ENCODE data around the gene THAP4. TPM values are rescaled to one million over a fixed set of nuclear protein-coding genes. Genes with fewer than 3 reads are reported as not detected.

Gene THAP4
- total and polyA plus RNA-seq, 8 donors = 22.4 to 42.9 (median 27.1) TPM

GRCh38 chr2:241586564-241587264 is 50.2 kb downstream of the THAP4 start:
- intact Hi-C loops (cut with DNase I) = no loop called here
- H3K4me1 ChIP-seq = no peaks in the 10 kb centered on the region
- H3K4me3 ChIP-seq = no peak overlapping the region
- 96 to 98% methylated on average over 2 of the region's 2 CpGs for WGBS, 2 donors
- H3K27ac ChIP-seq = no peak overlapping the region
- ATAC-seq = no peak
- DNase-seq = no peak
- no peaks in the 10 kb centered on the region for H3K27me3 ChIP-seq
- H3K9me3 ChIP-seq = no peaks in the 10 kb centered on the region
- peaks cover 0 to 23% (median 3%) of the 10 kb centered on the region in 3 donors for H3K36me3 ChIP-seq
- no peak for TF ChIP-seq CTCF (IDR thresholded peaks at IDR 0.05)
- FAIRE-seq = no peak

GRCh38 chr2:241584436-241584835 is 52.5 kb downstream of the THAP4 start:
- no peak for TF ChIP-seq CTCF (IDR thresholded peaks at IDR 0.05)
- Histone ChIP-seq H3K36me3 (peaks cover 0 to 23% (median 3%) of the 10 kb centered on the region in 3 donors), H3K27me3 (no peaks in the 10 kb centered on the region), H3K9me3 (no peaks in the 10 kb centered on the region), H3K27ac (no peak overlapping the region), H3K4me3 (no peak overlapping the region), H3K4me1 (no peaks in the 10 kb centered on the region)
- intact Hi-C loops (cut with DNase I) = no loop called here
- WGBS, 2 donors = 94% methylated on average over 12 of the region's 12 CpGs
- DNase-seq (no peak), FAIRE-seq (no peak), ATAC-seq (no peak)

- Histone ChIP-seq H3K27ac (no peak overlapping the region), H3K4me1 (no peaks in the 10 kb centered on the region), H3K27me3 (no peaks in the 10 kb centered on the region), H3K36me3 (peaks cover 0 to 23% (median 3%) of the 10 kb centered on the region in 3 donors), H3K9me3 (no peaks in the 10 kb centered on the region), H3K4me3 (no peak overlapping the region)
- DNase-seq = peak in 1 of 6 donors; percentile 8
- no peak for ATAC-seq
- no peak for FAIRE-seq
- no peak for TF ChIP-seq CTCF (IDR thresholded peaks at IDR 0.05)
- WGBS, 2 donors = 96 to 97% methylated on average over 4 of the region's 4 CpGs
- intact Hi-C loops (cut with DNase I) = no loop called here
Measured at GRCh38 chr2:241582806-241583205, 54.2 kb downstream of the THAP4 start.

GRCh38 chr2:241582328-241582727 is 54.6 kb downstream of the THAP4 start:
- 97 to 98% methylated on average over 8 of the region's 8 CpGs for WGBS, 2 donors

More at GRCh38 chr2:241582328-241582727, 54.6 kb downstream of the THAP4 start:
- intact Hi-C loops (cut with DNase I) = no loop called here
- Histone ChIP-seq H3K27ac (no peak overlapping the region), H3K9me3 (no peaks in the 10 kb centered on the region), H3K36me3 (peaks cover 0 to 22% (median 3%) of the 10 kb centered on the region in 3 donors), H3K27me3 (no peaks in the 10 kb centered on the region), H3K4me3 (no peak overlapping the region), H3K4me1 (no peaks in the 10 kb centered on the region)
- peak in 1 of 6 donors; percentile 16 for DNase-seq
- no peak for FAIRE-seq
- ATAC-seq = no peak
- no peak for TF ChIP-seq CTCF (IDR thresholded peaks at IDR 0.05)
